Esophagus muscularis mucosa (tissue), 4 donors: ENCODE data around the gene UGT1A3.

ENCODE experiments used
- CTCF ChIP-seq, 3 experiments: fragments of 200-600 bp in 2 of 3; fragments of 450-650 bp in 1 of 3; sonication (generic) in 2 of 3; IDR thresholded peaks; one replicate each; pipeline ENCODE4 v1.5.1; 2017 to 2019; ENCODE audit warnings: antibody characterized with exemption in 3 of 3, mild to moderate bottlenecking in 2 of 3, moderate library complexity in 1 of 3
- EP300 ChIP-seq: sonication (generic); formaldehyde crosslinking; IDR thresholded peaks from one replicate; pipeline ENCODE4 v1.6.1; 2017; ENCODE audit warnings: antibody characterized with exemption
- POLR2A ChIP-seq: fragments of 450-650 bp; IDR thresholded peaks from one replicate; pipeline ENCODE4 v1.6.1; 2017; ENCODE audit warnings: antibody characterized with exemption, moderate library complexity, mild to moderate bottlenecking, low read depth

- TF ChIP-seq CTCF (IDR thresholded peaks at IDR 0.05) (no peak), POLR2A (no peak), EP300 (no peak)
These were observed 37.1 kb upstream of the UGT1A3 start for GRCh38 chr2:233691443-233692433.
